GM19438 (cell line): ENCODE data around the gene RPS27L.
"Not testable (repeated sequence)": the region's sequence is repeated elsewhere in the genome, so short reads cannot be mapped to it uniquely, and the experiment has no call there.

ENCODE experiments used
- ATAC-seq: cut with Tn5 transposase; IDR thresholded peaks from one replicate; pipeline ENCODE4 v1.9.1; 2021; ENCODE audit warnings: low read depth; ENCODE audit not compliant: unreplicated experiment

Gene RPS27L

DNA sequence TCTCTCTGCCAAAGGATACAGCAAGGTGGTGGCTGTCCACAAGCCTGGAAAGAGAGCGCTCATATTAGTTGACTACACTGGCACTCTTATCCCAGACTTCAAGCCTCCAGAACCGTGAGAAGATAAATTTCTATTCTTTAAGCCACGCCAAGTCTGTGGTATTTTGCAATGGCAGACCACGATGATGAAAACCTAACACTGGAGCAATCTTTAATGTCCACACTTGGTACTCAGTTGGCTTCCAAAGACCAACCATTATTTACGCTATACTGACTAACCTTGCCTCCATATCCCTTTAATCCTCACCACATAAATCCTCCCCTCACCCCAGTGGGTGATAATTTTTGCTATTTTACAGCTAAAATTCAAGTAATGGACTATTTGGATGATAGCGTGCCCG is 52.5 kb downstream of the RPS27L start:
- no peak for ATAC-seq

DNA sequence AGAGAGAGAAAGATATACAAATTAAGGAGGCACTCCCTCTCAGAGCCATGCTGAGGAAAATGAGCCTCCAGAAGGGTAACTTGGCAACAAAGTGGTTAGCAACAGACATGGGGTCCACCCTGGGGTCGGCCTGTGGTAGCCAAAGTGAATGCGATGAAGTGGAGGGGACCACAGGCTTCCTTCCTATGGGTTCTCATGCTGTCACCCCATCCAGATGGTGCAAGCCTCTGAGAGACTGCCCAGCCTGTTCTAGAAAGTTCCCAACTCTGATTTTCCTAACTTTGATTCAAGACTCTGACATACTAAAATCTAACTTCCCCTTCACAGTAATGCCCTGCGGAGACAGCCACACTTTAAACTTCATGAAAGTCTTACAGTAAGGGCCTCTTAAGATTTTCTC is 53.9 kb downstream of the RPS27L start:
- no peak for ATAC-seq

DNA sequence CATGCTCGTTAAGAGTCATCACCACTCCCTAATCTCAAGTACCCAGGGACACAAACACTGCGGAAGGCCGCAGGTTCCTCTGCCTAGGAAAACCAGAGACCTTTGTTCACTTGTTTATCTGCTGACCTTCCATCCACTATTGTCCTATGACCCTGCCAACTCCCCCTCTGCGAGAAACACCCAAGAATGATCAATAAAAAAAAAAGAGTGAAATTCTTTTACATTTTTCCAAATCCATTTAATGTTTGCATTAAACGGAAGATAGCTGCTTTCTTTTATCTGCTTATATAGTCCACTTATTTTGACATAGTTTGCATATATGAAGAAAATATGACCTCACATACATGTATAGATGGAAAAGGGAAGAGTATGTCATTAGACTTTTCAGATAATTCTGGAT is 57.7 kb downstream of the RPS27L start:
- ATAC-seq, result not testable (repeated sequence)

DNA sequence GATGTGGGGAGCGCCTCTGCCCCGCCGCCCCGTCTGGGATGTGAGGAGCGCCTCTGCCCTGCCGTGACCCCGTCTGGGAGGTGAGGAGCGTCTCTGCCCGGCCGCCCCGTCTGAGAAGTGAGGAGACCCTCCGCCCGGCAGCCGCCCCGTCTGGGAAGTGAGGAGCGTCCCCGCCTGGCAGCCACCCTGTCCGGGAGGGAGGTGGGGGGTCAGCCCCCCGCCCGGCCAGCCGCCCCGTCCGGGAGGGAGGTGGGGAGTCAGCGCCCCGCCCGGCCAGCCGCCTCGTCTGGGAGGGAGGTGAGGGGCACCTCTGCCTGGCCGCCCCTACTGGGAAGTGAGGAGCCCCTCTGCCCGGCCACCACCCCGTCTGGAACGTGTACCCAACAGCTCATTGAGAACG is 58.4 kb downstream of the RPS27L start:
- ATAC-seq, result not testable (repeated sequence)
